Measurements from ENCODE around the gene ITGAE.

ITGAE gene

DNA sequence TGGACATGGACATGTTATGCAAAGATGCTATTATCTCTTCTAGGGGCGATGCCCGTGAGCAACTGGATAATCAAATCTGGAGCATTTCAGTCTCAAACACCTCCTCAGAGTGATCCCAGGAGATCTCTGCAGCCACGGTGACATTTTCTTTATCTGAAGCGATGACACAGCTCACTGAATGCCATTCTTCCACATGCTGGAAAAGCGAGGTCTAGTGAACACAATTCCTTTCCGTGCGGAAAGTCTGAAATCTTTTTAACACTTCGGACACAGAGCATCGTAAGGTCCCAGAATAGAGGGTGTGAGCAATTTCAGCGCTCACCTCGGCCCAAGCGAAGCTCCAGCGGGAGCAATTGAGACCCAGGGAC lies 77.8 kb downstream of the ITGAE start:
- no peak for TF ChIP-seq NFIC (IDR thresholded peaks at IDR 0.05)
- no peak for TF ChIP-seq TCF12 (IDR thresholded peaks at IDR 0.05; ENCODE audit: low read depth)
- no peak for TF ChIP-seq YY1 (IDR thresholded peaks at IDR 0.05; ENCODE audit: low read depth)
- TF ChIP-seq, protein P1, sequence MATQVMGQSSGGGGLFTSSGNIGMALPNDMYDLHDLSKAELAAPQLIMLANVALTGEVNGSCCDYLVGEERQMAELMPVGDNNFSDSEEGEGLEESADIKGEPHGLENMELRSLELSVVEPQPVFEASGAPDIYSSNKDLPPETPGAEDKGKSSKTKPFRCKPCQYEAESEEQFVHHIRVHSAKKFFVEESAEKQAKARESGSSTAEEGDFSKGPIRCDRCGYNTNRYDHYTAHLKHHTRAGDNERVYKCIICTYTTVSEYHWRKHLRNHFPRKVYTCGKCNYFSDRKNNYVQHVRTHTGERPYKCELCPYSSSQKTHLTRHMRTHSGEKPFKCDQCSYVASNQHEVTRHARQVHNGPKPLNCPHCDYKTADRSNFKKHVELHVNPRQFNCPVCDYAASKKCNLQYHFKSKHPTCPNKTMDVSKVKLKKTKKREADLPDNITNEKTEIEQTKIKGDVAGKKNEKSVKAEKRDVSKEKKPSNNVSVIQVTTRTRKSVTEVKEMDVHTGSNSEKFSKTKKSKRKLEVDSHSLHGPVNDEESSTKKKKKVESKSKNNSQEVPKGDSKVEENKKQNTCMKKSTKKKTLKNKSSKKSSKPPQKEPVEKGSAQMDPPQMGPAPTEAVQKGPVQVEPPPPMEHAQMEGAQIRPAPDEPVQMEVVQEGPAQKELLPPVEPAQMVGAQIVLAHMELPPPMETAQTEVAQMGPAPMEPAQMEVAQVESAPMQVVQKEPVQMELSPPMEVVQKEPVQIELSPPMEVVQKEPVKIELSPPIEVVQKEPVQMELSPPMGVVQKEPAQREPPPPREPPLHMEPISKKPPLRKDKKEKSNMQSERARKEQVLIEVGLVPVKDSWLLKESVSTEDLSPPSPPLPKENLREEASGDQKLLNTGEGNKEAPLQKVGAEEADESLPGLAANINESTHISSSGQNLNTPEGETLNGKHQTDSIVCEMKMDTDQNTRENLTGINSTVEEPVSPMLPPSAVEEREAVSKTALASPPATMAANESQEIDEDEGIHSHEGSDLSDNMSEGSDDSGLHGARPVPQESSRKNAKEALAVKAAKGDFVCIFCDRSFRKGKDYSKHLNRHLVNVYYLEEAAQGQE (IDR thresholded peaks at IDR 0.05; ENCODE audit: low read depth), result no peak
- TF ChIP-seq, protein P2, sequence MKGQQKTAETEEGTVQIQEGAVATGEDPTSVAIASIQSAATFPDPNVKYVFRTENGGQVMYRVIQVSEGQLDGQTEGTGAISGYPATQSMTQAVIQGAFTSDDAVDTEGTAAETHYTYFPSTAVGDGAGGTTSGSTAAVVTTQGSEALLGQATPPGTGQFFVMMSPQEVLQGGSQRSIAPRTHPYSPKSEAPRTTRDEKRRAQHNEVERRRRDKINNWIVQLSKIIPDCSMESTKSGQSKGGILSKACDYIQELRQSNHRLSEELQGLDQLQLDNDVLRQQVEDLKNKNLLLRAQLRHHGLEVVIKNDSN (IDR thresholded peaks at IDR 0.05), result no peak
- no peak for TF ChIP-seq FOXM1 (IDR thresholded peaks at IDR 0.05; ENCODE audit: borderline replicate concordance, low read depth)

DNA sequence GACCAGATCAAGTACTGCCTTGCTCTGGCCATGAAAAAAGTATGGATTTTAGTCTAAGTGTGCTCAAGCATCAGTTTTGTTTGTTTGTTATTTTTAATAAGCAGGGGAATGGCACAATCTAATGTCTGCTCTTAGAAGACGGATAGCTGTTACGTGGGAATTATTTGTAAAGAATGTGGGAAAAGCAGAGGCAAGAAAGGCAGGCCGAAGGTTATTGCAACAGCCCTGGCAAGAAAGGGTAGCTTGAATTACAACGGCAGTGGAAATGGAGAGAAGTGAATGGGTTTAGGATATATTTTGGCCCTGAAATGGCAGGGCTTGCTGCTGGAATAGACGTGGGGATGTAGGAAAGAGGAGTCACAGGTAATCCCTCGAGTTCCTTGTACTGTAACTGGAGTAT lies 78.3 kb downstream of the ITGAE start:
- TF ChIP-seq EGR1 (IDR thresholded peaks at IDR 0.05), result no peak
- no peak for TF ChIP-seq TCF12 (IDR thresholded peaks at IDR 0.05; ENCODE audit: low read depth)
- TF ChIP-seq, protein P3, sequence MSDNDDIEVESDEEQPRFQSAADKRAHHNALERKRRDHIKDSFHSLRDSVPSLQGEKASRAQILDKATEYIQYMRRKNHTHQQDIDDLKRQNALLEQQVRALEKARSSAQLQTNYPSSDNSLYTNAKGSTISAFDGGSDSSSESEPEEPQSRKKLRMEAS (IDR thresholded peaks at IDR 0.05), result no peak
- TF ChIP-seq FOXM1 (IDR thresholded peaks at IDR 0.05; ENCODE audit: borderline replicate concordance, low read depth), result no peak
- no peak for TF ChIP-seq EP300 (IDR thresholded peaks at IDR 0.05; ENCODE audit: borderline replicate concordance)
- no peak for TF ChIP-seq CEBPB (IDR thresholded peaks at IDR 0.05)
- no peak for TF ChIP-seq NFIC (IDR thresholded peaks at IDR 0.05)
- no peak for TF ChIP-seq CREB1 (IDR thresholded peaks at IDR 0.05; ENCODE audit: low read depth)
- TF ChIP-seq, protein P2 (IDR thresholded peaks at IDR 0.05), result no peak
- no peak for TF ChIP-seq RAD21 (IDR thresholded peaks at IDR 0.05; ENCODE audit: low read depth)
- TF ChIP-seq TEAD4 (IDR thresholded peaks at IDR 0.05), result no peak
- TF ChIP-seq, protein P1 (IDR thresholded peaks at IDR 0.05; ENCODE audit: low read depth), result no peak
- TF ChIP-seq YY1 (IDR thresholded peaks at IDR 0.05; ENCODE audit: low read depth), result no peak
- no peak for TF ChIP-seq ZBTB7A (IDR thresholded peaks at IDR 0.05; ENCODE audit: low read depth)
- TF ChIP-seq TAF1 (IDR thresholded peaks at IDR 0.05; ENCODE audit: low read depth), result no peak

DNA sequence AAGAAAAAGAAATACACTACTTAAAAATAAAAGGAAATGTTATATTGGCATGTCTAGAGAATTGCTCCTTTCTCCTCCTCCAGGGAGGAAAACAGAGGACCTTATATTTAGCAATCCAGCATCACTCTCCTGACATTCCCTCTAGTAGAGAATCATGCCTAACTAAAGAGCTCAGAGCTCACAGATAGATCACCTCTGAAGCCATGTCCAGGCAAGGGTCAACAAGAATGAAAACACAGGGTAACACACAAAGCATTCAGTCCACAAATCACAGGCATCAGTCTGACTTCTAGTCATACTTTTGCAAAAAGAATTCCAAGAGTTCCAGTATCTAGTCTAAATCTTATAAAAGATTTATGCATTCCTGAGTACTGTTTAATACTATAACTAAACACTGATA lies 81.7 kb downstream of the ITGAE start:
- TF ChIP-seq ZBTB7A (IDR thresholded peaks at IDR 0.05; ENCODE audit: low read depth) (no peak), TCF12 (IDR thresholded peaks at IDR 0.05; ENCODE audit: low read depth) (no peak), FOXM1 (IDR thresholded peaks at IDR 0.05; ENCODE audit: borderline replicate concordance, low read depth) (no peak), CREB1 (IDR thresholded peaks at IDR 0.05; ENCODE audit: low read depth) (no peak), EGR1 (IDR thresholded peaks at IDR 0.05) (no peak), EP300 (IDR thresholded peaks at IDR 0.05; ENCODE audit: borderline replicate concordance) (no peak), NFIC (IDR thresholded peaks at IDR 0.05) (no peak), CEBPB (IDR thresholded peaks at IDR 0.05) (no peak), TAF1 (IDR thresholded peaks at IDR 0.05; ENCODE audit: low read depth) (no peak), YY1 (IDR thresholded peaks at IDR 0.05; ENCODE audit: low read depth) (no peak), RAD21 (IDR thresholded peaks at IDR 0.05; ENCODE audit: low read depth) (no peak), TEAD4 (IDR thresholded peaks at IDR 0.05) (no peak)
- TF ChIP-seq, protein P2 (IDR thresholded peaks at IDR 0.05), result no peak
- TF ChIP-seq, protein P1 (IDR thresholded peaks at IDR 0.05; ENCODE audit: low read depth), result no peak
- TF ChIP-seq, protein P3 (IDR thresholded peaks at IDR 0.05), result no peak

DNA sequence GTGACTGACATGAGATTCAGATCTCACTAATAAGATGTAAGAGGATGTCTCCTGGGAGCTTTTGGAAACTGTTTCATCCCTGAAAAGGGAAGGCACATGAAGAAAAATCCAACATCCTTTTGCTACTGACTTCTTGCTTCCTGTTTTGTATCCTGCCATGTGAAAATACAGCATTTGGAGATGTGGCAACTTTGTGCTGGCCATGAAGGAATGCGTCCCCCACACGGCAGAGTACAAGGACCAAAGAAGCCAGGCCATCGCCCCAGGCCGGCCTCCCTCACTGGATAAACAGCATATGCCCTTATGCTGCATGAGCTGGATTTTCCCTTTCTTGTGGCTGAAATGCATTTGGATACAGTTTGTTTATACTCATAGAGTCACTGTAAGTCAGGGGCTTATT lies 82.8 kb downstream of the ITGAE start:
- no peak for TF ChIP-seq TCF12 (IDR thresholded peaks at IDR 0.05; ENCODE audit: low read depth)
- TF ChIP-seq TEAD4 (IDR thresholded peaks at IDR 0.05), result no peak
- TF ChIP-seq RAD21 (IDR thresholded peaks at IDR 0.05; ENCODE audit: low read depth), result no peak
- no peak for TF ChIP-seq YY1 (IDR thresholded peaks at IDR 0.05; ENCODE audit: low read depth)
- TF ChIP-seq ZBTB7A (IDR thresholded peaks at IDR 0.05; ENCODE audit: low read depth), result no peak

All from Ishikawa (cell line).